Mesenchymal stem cell (in vitro differentiated cells and primary cell): ENCODE results near the gene COL4A1.

Experiments
- DNase-seq: peaks from one replicate; pipeline ENCODE4 v3.0.0-alpha.2; 2013
- H2AFZ ChIP-seq: one replicate; pipeline ENCODE4 v1.6.1; 2013; ENCODE audit warnings: low read depth, mild to moderate bottlenecking, control low read depth, inconsistent platforms, low read length, moderate library complexity
- H2AK5ac ChIP-seq: 2 replicates; pipeline ENCODE4 v1.6.1; 2013; ENCODE audit warnings: low read length, moderate library complexity, mild to moderate bottlenecking, inconsistent platforms; ENCODE audit not compliant: severe bottlenecking
- H2BK120ac ChIP-seq: one replicate; pipeline ENCODE4 v1.6.1; 2013; ENCODE audit warnings: low read depth, mild to moderate bottlenecking, inconsistent platforms, low read length, moderate library complexity
- H2BK12ac ChIP-seq, 2 experiments: one replicate each; pipeline ENCODE4 v1.6.1; 2013; ENCODE audit warnings: inconsistent platforms in 2 of 2, low read length in 2 of 2, mild to moderate bottlenecking in 2 of 2, moderate library complexity in 2 of 2, control low read depth in 1 of 2
- H2BK15ac ChIP-seq: one replicate; pipeline ENCODE4 v1.6.1; 2013; ENCODE audit warnings: mild to moderate bottlenecking, low read depth, inconsistent platforms; ENCODE audit not compliant: poor library complexity, severe bottlenecking
- H2BK5ac ChIP-seq: 2 replicates; pipeline ENCODE4 v1.6.1; 2013; ENCODE audit warnings: low read depth, mild to moderate bottlenecking, low read length, control low read depth, inconsistent platforms; ENCODE audit not compliant: poor library complexity, severe bottlenecking
- H3K14ac ChIP-seq, 2 experiments: one replicate each; pipeline ENCODE4 v1.6.1; 2013; ENCODE audit warnings: inconsistent platforms in 2 of 2, low read length in 2 of 2, control low read depth in 1 of 2, mild to moderate bottlenecking in 1 of 2, moderate library complexity in 1 of 2
- H3K18ac ChIP-seq, 2 experiments: one replicate each; pipeline ENCODE4 v1.6.1; 2013; ENCODE audit warnings: inconsistent platforms in 2 of 2, low read length in 2 of 2, control low read depth in 1 of 2, low read depth in 1 of 2, mild to moderate bottlenecking in 1 of 2
- H3K23ac ChIP-seq, 2 experiments: one replicate each; pipeline ENCODE4 v1.6.1; 2013; ENCODE audit warnings: inconsistent platforms in 2 of 2, low read length in 2 of 2, mild to moderate bottlenecking in 2 of 2, moderate library complexity in 2 of 2, control low read depth in 1 of 2
- H3K27ac ChIP-seq: 2 replicates; pipeline ENCODE4 v1.5.1; 2013; ENCODE audit warnings: mild to moderate bottlenecking, moderate library complexity, low read length, control low read depth, inconsistent platforms; ENCODE audit not compliant: poor library complexity, severe bottlenecking
- H3K27me3 ChIP-seq, 2 experiments: 2 replicates each; pipeline versions ENCODE4 v1.6.1 to v1.7.0; 2013; ENCODE audit warnings: low read length in 2 of 2, mild to moderate bottlenecking in 2 of 2, moderate library complexity in 2 of 2, control low read depth in 1 of 2, inconsistent platforms in 1 of 2; ENCODE audit not compliant: control insufficient read depth in 1 of 2, insufficient read depth in 1 of 2
- H3K36me3 ChIP-seq, 2 experiments: 2 replicates each; pipeline versions ENCODE4 v1.6.1 to v1.7.0; 2013; ENCODE audit warnings: low read length in 2 of 2, control low read depth in 1 of 2, inconsistent platforms in 1 of 2, low read depth in 1 of 2, mild to moderate bottlenecking in 1 of 2; ENCODE audit not compliant: insufficient read depth in 2 of 2, control insufficient read depth in 1 of 2
- H3K4ac ChIP-seq, 2 experiments: one replicate each; pipeline ENCODE4 v1.6.1; 2013; ENCODE audit warnings: inconsistent platforms in 2 of 2, low read length in 2 of 2, mild to moderate bottlenecking in 2 of 2, moderate library complexity in 2 of 2, control low read depth in 1 of 2, low read depth in 1 of 2
- H3K4me1 ChIP-seq: 2 replicates; pipeline ENCODE4 v1.6.1; 2013; ENCODE audit warnings: low read depth, low read length, control low read depth; ENCODE audit not compliant: control insufficient read depth, insufficient read depth
- H3K4me2 ChIP-seq: 2 replicates; pipeline ENCODE4 v1.6.1; 2013; ENCODE audit warnings: low read length, mild to moderate bottlenecking, inconsistent platforms; ENCODE audit not compliant: poor library complexity, severe bottlenecking
- H3K4me3 ChIP-seq, 2 experiments: 2 replicates each; pipeline versions ENCODE4 v1.5.1 to v1.7.0; 2013; ENCODE audit warnings: low read length in 2 of 2, mild to moderate bottlenecking in 2 of 2, control low read depth in 1 of 2, low read depth in 1 of 2; ENCODE audit not compliant: insufficient read depth in 1 of 2
- H3K79me1 ChIP-seq: replicated peaks from 2 replicates; pipeline ENCODE4 v1.6.1; 2013; ENCODE audit warnings: mild to moderate bottlenecking, control low read depth, low read length, inconsistent platforms; ENCODE audit not compliant: poor library complexity, severe bottlenecking
- H3K9ac ChIP-seq: 2 replicates; pipeline ENCODE4 v1.7.0; 2013; ENCODE audit warnings: mild to moderate bottlenecking, low read length, moderate library complexity
- H3K9me3 ChIP-seq: 2 replicates; pipeline ENCODE4 v1.7.0; 2013; ENCODE audit warnings: mild to moderate bottlenecking, low read length; ENCODE audit not compliant: control insufficient read depth
- H4K8ac ChIP-seq: one replicate; pipeline ENCODE4 v1.6.1; 2013; ENCODE audit warnings: inconsistent platforms, mild to moderate bottlenecking, low read length, moderate library complexity
- H4K91ac ChIP-seq: one replicate; pipeline ENCODE4 v1.6.1; 2013; ENCODE audit warnings: mild to moderate bottlenecking, low read length, inconsistent platforms
- WGBS: methylation state at CpG from one replicate; pipeline ENCODE4 v1.1.7; 2013; ENCODE audit warnings: mixed read lengths; 5-methylcytosine and 5-hydroxymethylcytosine counted together

Gene COL4A1

DNA sequence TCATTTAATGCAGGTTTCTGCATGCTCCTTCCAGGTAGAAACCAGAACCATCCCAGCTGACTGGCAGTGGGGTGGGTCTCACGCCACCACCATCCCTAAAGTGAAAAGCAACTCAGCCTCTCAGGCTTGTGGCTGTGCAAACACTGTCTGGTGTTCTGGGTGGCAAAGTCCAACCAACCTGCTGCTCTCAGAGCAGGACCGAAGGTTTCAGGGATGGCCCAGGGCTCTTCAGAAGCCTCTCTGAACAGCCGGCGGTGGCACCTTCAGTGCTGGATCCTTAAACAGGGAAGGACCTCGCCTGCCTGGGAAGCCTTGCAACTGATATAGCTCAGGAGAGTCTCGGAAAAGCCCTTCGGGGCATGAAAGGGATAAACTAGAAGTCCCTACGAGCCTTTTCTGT is 100.8 kb downstream of the COL4A1 start:
- H3K23ac ChIP-seq: no peak overlapping the region
- no peak overlapping the region for H4K8ac ChIP-seq
- no peak overlapping the region for H3K27ac ChIP-seq
- no peaks in the 10 kb centered on the region for H3K4me1 ChIP-seq
- no peak overlapping the region for H2BK15ac ChIP-seq
- no peak overlapping the region for H3K4me2 ChIP-seq
- peaks cover 24% of the 10 kb centered on the region for H3K79me1 ChIP-seq
- no peak overlapping the region for H3K4ac ChIP-seq
- H3K14ac ChIP-seq: no peak overlapping the region
- H3K9ac ChIP-seq: no peak overlapping the region
- H4K91ac ChIP-seq: no peak overlapping the region
- peaks cover 54 to 65% of the 10 kb centered on the region in 2 experiments for H3K36me3 ChIP-seq
- no peak overlapping the region for H2AK5ac ChIP-seq
- peak overlapping the region in 1 of 2 experiments; percentile 44 for H3K18ac ChIP-seq
- no peak overlapping the region for H2BK120ac ChIP-seq
- DNase-seq: no peak
- H2BK12ac ChIP-seq: no peak overlapping the region
- no peaks in the 10 kb centered on the region for H3K27me3 ChIP-seq
- no peak overlapping the region for H2BK5ac ChIP-seq
- no peak overlapping the region for H3K4me3 ChIP-seq
- WGBS: 84% methylated on average over 8 of the region's 8 CpGs
- H2AFZ ChIP-seq: no peak overlapping the region
- no peaks in the 10 kb centered on the region for H3K9me3 ChIP-seq

DNA sequence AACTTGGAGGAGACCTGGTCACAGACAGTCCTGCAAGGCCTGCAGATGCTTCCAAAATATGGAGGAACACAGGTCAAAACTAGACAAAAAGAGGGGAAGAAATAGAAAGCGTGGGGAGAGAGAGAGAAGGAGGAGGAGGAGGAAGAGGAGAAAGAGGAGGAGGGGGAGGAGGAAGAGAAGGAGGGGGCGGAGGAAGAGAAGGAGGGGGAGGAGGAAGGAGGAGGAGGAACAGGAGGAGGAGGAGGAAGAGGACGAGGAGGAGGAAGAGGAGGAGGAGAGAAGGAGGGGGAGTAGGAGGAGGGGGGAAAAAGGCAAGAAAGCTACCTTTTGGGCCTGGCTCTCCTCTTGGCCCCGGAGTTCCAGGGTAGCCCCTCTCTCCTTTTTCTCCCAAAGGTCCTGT is 105.8 kb downstream of the COL4A1 start:
- WGBS: 87% methylated on average over 4 of the region's 4 CpGs

GRCh38 chr13:110200276-110200870 is 106.6 kb downstream of the COL4A1 start:
- H3K4me2 ChIP-seq: no peak overlapping the region
- no peak overlapping the region for H2BK12ac ChIP-seq
- H2BK5ac ChIP-seq: no peak overlapping the region
- H4K91ac ChIP-seq: no peak overlapping the region
- H4K8ac ChIP-seq: no peak overlapping the region
- no peak overlapping the region for H3K18ac ChIP-seq
- H3K4me1 ChIP-seq: peaks cover 2% of the 10 kb centered on the region
- peaks cover 23% of the 10 kb centered on the region for H3K79me1 ChIP-seq
- no peak overlapping the region for H3K4ac ChIP-seq
- no peak overlapping the region for H2BK120ac ChIP-seq
- no peak overlapping the region for H3K14ac ChIP-seq
- no peak overlapping the region for H3K23ac ChIP-seq
- 97% methylated on average over 10 of the region's 12 CpGs for WGBS
- H3K9ac ChIP-seq: no peak overlapping the region
- H2AFZ ChIP-seq: no peak overlapping the region
- peak overlapping the region; percentile 7 for H3K27ac ChIP-seq
- DNase-seq: no peak
- peaks cover 52 to 62% of the 10 kb centered on the region in 2 experiments for H3K36me3 ChIP-seq
- no peaks in the 10 kb centered on the region for H3K27me3 ChIP-seq
- H2BK15ac ChIP-seq: no peak overlapping the region
- no peaks in the 10 kb centered on the region for H3K9me3 ChIP-seq
- no peak overlapping the region for H3K4me3 ChIP-seq
- no peak overlapping the region for H2AK5ac ChIP-seq

More for the DNA sequence above, 105.8 kb downstream of the COL4A1 start:
- DNase-seq: no peak
- H4K91ac ChIP-seq: no peak overlapping the region
- no peak overlapping the region for H3K4me2 ChIP-seq
- no peaks in the 10 kb centered on the region for H3K9me3 ChIP-seq
- H4K8ac ChIP-seq: no peak overlapping the region
- peaks cover 21% of the 10 kb centered on the region for H3K79me1 ChIP-seq
- H3K27ac ChIP-seq: no peak overlapping the region
- H2BK120ac ChIP-seq: no peak overlapping the region
- H2BK12ac ChIP-seq: no peak overlapping the region
- no peak overlapping the region for H3K4me3 ChIP-seq
- no peak overlapping the region for H2BK15ac ChIP-seq
- H3K36me3 ChIP-seq: peaks cover 56 to 60% of the 10 kb centered on the region in 2 experiments
- H3K9ac ChIP-seq: no peak overlapping the region
- H3K4me1 ChIP-seq: peaks cover under 1% of the 10 kb centered on the region
- H3K23ac ChIP-seq: no peak overlapping the region
- H3K4ac ChIP-seq: no peak overlapping the region
- H2AK5ac ChIP-seq: no peak overlapping the region
- no peak overlapping the region for H2AFZ ChIP-seq
- no peaks in the 10 kb centered on the region for H3K27me3 ChIP-seq
- H3K18ac ChIP-seq: no peak overlapping the region
- H3K14ac ChIP-seq: no peak overlapping the region
- no peak overlapping the region for H2BK5ac ChIP-seq

- Histone ChIP-seq H3K18ac (no peak overlapping the region), H3K79me1 (peaks cover 24% of the 10 kb centered on the region), H4K91ac (no peak overlapping the region), H3K9me3 (no peaks in the 10 kb centered on the region), H3K14ac (no peak overlapping the region), H3K36me3 (peaks cover 52 to 66% of the 10 kb centered on the region in 2 experiments), H2AFZ (no peak overlapping the region), H3K4me2 (no peak overlapping the region), H3K9ac (no peak overlapping the region), H4K8ac (no peak overlapping the region), H2BK120ac (no peak overlapping the region), H2BK12ac (peak overlapping the region in 1 of 2 experiments; percentile 49), H2BK5ac (no peak overlapping the region), H3K4ac (no peak overlapping the region), H3K27ac (no peak overlapping the region), H3K4me1 (peaks cover 2% of the 10 kb centered on the region), H2AK5ac (no peak overlapping the region), H2BK15ac (no peak overlapping the region), H3K27me3 (no peaks in the 10 kb centered on the region), H3K23ac (peak overlapping the region in 1 of 2 experiments; percentile 6), H3K4me3 (no peak overlapping the region)
- 93% methylated on average over 18 of the region's 18 CpGs for WGBS
- no peak for DNase-seq
Measured at GRCh38 chr13:110199046-110199831, 107.7 kb downstream of the COL4A1 start.
